T-helper 1 cell (primary cell): ENCODE data around the gene PTPN18.

Experiments
- DNase-seq, 5 donors: peaks; one replicate each; pipeline ENCODE4 v3.0.0-alpha.2; 2012 to 2020

PTPN18 gene

GRCh38 chr2:130366720-130367119 is 10.9 kb downstream of the PTPN18 start:
- DNase-seq = no peak

GRCh38 chr2:130368786-130369185 is 12.9 kb downstream of the PTPN18 start:
- DNase-seq = no peak

DNA sequence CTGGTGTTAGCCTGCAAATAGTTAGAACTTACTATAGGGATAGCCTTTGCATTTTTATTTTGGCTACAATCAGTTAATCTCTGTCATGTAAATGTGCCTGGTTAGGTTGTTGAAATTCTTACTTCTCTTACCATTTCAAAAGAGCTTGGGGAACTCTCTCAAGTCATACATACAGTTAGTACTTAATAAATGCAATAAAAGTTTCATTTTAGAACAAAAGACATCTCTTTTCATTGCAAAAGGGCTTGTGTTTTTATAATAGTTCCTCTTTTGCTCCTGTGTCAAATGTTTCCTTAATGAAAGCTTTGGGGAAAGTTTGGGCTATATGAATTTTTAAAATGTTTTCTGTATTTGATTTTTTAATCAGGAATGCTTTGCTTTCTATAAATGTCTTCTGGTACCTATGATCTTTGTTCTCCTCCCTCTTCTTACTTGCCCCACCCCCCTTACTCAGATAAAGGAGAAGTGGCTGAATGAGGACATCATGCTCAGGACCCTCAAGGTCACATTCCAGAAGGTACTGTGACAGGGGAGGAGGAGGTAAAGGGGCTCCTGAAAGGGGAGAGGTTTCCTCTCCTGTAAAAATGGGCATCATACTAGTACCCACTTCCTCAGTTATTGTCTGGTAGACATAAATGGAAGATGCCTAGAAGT is 13.6 kb downstream of the PTPN18 start:
- no peak for DNase-seq

- no peak for DNase-seq
These were observed 14.1 kb downstream of the PTPN18 start for GRCh38 chr2:130369965-130370341.

- peak in 2 of 5 donors; percentile 31 to 63 for DNase-seq
These were observed 14.6 kb downstream of the PTPN18 start for GRCh38 chr2:130370490-130370889.

DNA sequence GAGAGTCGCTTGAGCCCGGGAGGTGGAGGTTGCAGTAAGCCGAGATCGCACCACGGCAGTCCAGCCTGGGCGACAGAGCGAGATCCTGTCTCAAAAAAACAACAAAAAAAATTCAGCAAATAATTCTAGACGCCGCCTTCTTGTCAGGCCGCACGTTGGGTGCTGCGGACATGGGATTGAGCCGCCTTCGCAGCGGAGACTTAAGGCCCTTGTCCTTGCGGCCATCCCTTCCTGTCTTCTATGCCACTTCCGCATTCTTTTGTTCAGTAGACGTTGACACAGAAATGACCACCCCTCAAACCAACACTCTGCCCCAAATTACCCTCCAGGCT is 15.8 kb downstream of the PTPN18 start:
- no peak for DNase-seq

- peak; percentile 45 to 82 (median 56) for DNase-seq
These were observed 16.4 kb downstream of the PTPN18 start for GRCh38 chr2:130372055-130372832.

GRCh38 chr2:130372833-130373807 is 17.3 kb downstream of the PTPN18 start:
- no peak for DNase-seq

DNA sequence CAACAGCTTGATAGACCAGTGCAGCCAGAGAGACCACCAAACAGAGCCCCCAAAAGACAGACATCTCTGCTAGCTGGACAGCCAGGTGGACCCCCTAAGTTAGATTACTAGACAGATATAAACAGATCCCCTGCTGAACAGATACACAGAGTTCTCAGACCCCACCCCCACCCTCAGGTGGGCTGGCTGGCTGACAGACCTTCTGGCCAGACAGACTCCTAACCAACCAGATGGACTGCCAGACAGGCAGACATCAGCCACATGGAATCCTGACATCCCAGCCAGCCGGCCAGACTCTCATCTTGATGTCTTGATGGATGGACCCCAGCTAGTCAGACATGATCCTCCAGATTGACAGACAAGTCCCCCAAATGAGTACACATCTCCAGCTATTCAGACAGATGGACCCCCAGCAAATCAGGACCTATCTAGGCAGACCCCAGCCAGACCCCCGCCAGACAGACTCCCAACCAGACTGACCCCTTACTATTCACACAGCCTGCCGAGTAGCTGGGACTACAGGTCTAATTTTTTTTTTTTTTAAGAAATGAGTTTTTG is 18.0 kb downstream of the PTPN18 start:
- no peak for DNase-seq

- DNase-seq = no peak
These were observed 18.9 kb downstream of the PTPN18 start for GRCh38 chr2:130374587-130375290.

- no peak for DNase-seq
These were observed 19.7 kb downstream of the PTPN18 start for GRCh38 chr2:130375291-130376266.

GRCh38 chr2:130376433-130377293 is 20.8 kb downstream of the PTPN18 start:
- peak in 1 of 5 donors; percentile 38 for DNase-seq

DNA sequence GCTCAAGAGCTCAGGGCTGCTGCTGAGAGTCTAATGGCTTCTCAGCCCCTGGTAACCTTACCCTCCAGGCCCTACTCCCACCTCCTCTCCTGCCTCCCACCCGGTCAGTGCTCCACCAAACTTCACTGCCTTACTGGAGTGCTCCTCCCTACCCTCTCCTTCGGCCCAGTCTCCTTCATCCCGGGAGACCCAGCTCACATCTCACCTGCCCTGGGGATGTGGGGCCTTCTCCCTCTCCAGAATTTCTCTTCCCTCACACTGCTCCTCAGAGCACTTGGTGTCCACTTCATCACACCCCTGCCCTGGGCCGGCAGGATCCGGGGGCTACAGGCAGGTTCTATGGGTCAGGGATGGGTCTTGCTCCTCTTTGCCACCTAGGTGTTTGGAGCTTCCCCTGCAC is 21.6 kb downstream of the PTPN18 start:
- no peak for DNase-seq

GRCh38 chr2:130378206-130378897 is 22.5 kb downstream of the PTPN18 start:
- DNase-seq = no peak

GRCh38 chr2:130378898-130379214 is 23.0 kb downstream of the PTPN18 start:
- DNase-seq = no peak

DNA sequence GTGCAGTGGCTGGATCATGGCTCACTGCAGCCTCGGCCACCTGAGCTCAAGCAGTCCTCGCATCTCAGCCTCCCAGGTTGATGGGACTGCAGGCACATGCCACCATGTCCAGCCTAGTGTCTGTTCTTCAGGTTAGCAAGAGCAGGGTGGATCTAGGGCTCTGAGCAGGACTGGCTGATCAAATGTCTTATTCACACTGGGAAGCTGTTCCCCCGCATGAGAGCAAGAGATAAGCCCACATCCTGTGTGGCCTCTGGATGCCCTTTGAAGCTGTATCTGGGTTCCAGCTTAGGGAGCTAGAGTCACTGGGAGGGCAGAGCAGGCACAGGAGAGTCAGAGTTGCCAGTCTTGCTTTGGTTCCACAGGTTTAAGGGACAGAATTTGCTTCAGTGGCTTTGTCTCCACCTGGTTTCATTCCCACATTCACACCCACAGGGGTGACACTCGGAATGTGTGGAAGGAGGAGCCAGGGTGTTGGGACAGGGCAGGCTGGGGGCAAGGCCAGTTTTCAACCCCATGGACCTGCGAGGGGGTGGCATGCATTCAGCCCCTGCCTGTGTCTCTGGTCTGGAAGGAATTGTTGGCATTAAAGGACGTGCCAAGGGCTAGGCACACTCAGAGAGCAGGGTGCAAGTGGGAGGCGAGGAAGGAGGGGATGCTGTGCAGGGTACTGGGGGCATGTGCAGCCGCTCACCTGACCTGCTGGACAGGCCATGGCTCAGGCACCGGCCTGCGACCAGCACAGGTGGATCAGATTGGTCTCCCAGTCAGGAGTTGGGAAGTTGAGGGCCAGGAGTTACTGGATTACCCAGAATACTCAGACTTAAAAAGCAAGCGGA is 24.5 kb downstream of the PTPN18 start:
- DNase-seq = no peak

DNA sequence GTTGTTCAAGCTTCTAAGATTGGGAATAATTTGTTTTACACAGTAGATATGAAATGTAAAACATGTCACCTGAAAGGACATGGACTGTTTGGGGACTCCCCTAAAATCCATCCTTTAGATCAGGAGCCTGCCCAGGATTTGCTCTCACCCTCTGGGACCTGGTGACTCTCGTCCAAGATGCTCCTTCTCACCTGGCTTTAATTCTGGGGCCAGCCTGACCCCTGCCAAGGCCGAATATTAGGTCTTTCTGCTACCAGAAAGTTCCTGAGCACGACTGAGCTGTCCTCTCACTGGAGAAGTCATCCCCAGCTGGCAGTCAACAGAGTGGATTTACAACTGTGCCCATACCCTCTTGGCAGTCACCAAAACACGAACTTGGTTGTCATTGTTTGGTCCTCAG is 25.3 kb downstream of the PTPN18 start:
- DNase-seq = no peak

- no peak for DNase-seq
These were observed 25.8 kb downstream of the PTPN18 start for GRCh38 chr2:130381619-130382018.
